DOHH2 (cell line): Measurements from ENCODE around the gene MAGI1.

Experiments used
- H3F3A ChIP-seq: fragments of 200-600 bp; sonication (generic), shearing (Covaris generic); 2 replicates; pipeline ENCODE4 v1.6.0; 2016; ENCODE audit warnings: antibody characterized with exemption, mild to moderate bottlenecking; ENCODE audit not compliant: control insufficient read depth, insufficient read depth
- H3K27ac ChIP-seq: fragments of 200-600 bp; sonication (generic); 2 replicates; pipeline ENCODE4 v1.5.1; 2014; ENCODE audit warnings: low read depth, mild to moderate bottlenecking, low read length, moderate library complexity
- H3K27me3 ChIP-seq: fragments of 200-600 bp; sonication (generic); 2 replicates; pipeline ENCODE4 v1.6.1; 2014; ENCODE audit warnings: mild to moderate bottlenecking, low read length, mixed read lengths; ENCODE audit not compliant: control insufficient read depth
- H3K36me3 ChIP-seq: fragments of 200-600 bp; sonication (generic); 2 replicates; pipeline ENCODE4 v1.6.1; 2014; ENCODE audit warnings: mild to moderate bottlenecking, low read length, moderate library complexity, mixed read lengths; ENCODE audit not compliant: control insufficient read depth
- H3K4me1 ChIP-seq: fragments of 200-600 bp; sonication (generic); 2 replicates; pipeline ENCODE4 v1.6.1; 2014; ENCODE audit warnings: mild to moderate bottlenecking, low read length, mixed read lengths; ENCODE audit not compliant: control insufficient read depth
- H3K4me2 ChIP-seq: fragments of 200-600 bp; sonication (generic); 2 replicates; pipeline ENCODE4 v1.6.0; 2014; ENCODE audit warnings: mild to moderate bottlenecking, low read length, moderate library complexity
- H3K4me3 ChIP-seq: fragments of 200-600 bp; sonication (generic); 2 replicates; pipeline ENCODE4 v1.5.1; 2014; ENCODE audit warnings: mild to moderate bottlenecking, low read length, mixed read lengths
- H3K79me2 ChIP-seq: fragments of 200-600 bp; sonication (generic); 2 replicates; pipeline ENCODE4 v1.6.1; 2014; ENCODE audit warnings: mild to moderate bottlenecking, low read length, mixed read lengths; ENCODE audit not compliant: control insufficient read depth
- H3K9me2 ChIP-seq: fragments of 200-600 bp; sonication (generic); replicated peaks from 2 replicates; pipeline ENCODE4 v1.6.1; 2014; ENCODE audit warnings: mild to moderate bottlenecking, low read length, mixed read lengths; ENCODE audit not compliant: control insufficient read depth
- H3K9me3 ChIP-seq: fragments of 200-600 bp; sonication (generic); 2 replicates; pipeline ENCODE4 v1.6.1; 2014; ENCODE audit warnings: antibody characterized with exemption, low read length, mixed read lengths; ENCODE audit not compliant: control insufficient read depth, insufficient read depth
- H4K20me1 ChIP-seq: fragments of 200-600 bp; sonication (generic); 2 replicates; pipeline ENCODE4 v1.6.0; 2014; ENCODE audit warnings: low read depth, mild to moderate bottlenecking, antibody characterized with exemption, low read length, moderate library complexity; ENCODE audit not compliant: control insufficient read depth, insufficient read depth
- CTCF ChIP-seq: fragments of 200-600 bp; sonication (generic); IDR thresholded peaks from one replicate; pipeline ENCODE4 v1.5.1; 2014; ENCODE audit warnings: antibody characterized with exemption, mild to moderate bottlenecking, low read depth, low read length; ENCODE audit not compliant: poor library complexity, severe bottlenecking
- EZH2phosphoT487 ChIP-seq: fragments of 200-600 bp; sonication (generic); IDR thresholded peaks from 2 replicates; pipeline ENCODE4 v1.6.1; 2017; ENCODE audit warnings: borderline replicate concordance, mild to moderate bottlenecking, antibody characterized with exemption, low read length, moderate library complexity, mixed read lengths

MAGI1 gene

GRCh38 chr3:65398953-65399352, 639.8 kb downstream of the MAGI1 start:
- Histone ChIP-seq H3K4me3 (no peak overlapping the region), H3K36me3 (no peaks in the 10 kb centered on the region), H3K27me3 (no peaks in the 10 kb centered on the region), H3K4me1 (no peaks in the 10 kb centered on the region), H3K9me2 (no peaks in the 10 kb centered on the region), H3K9me3 (no peaks in the 10 kb centered on the region), H3K79me2 (no peaks in the 10 kb centered on the region), H3K27ac (no peak overlapping the region), H3K4me2 (no peak overlapping the region), H4K20me1 (no peaks in the 10 kb centered on the region), H3F3A (no peaks in the 10 kb centered on the region)
- TF ChIP-seq CTCF (no peak), EZH2phosphoT487 (no peak)

- Histone ChIP-seq H3K79me2 (no peaks in the 10 kb centered on the region), H3K9me2 (no peaks in the 10 kb centered on the region), H3K27me3 (no peaks in the 10 kb centered on the region), H3K4me2 (no peak overlapping the region), H3K36me3 (no peaks in the 10 kb centered on the region), H3F3A (no peaks in the 10 kb centered on the region), H3K9me3 (no peaks in the 10 kb centered on the region), H4K20me1 (no peaks in the 10 kb centered on the region), H3K4me3 (no peak overlapping the region), H3K4me1 (no peaks in the 10 kb centered on the region), H3K27ac (no peak overlapping the region)
- TF ChIP-seq CTCF (no peak), EZH2phosphoT487 (no peak)
These were observed 642.6 kb downstream of the MAGI1 start for GRCh38 chr3:65396078-65396477.

GRCh38 chr3:65391068-65391467, 647.6 kb downstream of the MAGI1 start:
- Histone ChIP-seq H3K9me2 (no peaks in the 10 kb centered on the region), H3K27ac (no peak overlapping the region), H3K4me3 (no peak overlapping the region), H3K27me3 (no peaks in the 10 kb centered on the region), H3F3A (no peaks in the 10 kb centered on the region), H3K9me3 (no peaks in the 10 kb centered on the region), H3K36me3 (no peaks in the 10 kb centered on the region), H4K20me1 (no peaks in the 10 kb centered on the region), H3K4me1 (no peaks in the 10 kb centered on the region), H3K4me2 (no peak overlapping the region), H3K79me2 (no peaks in the 10 kb centered on the region)
- no peak for TF ChIP-seq EZH2phosphoT487
- TF ChIP-seq CTCF, result no peak

GRCh38 chr3:65385805-65386204, 652.9 kb downstream of the MAGI1 start:
- no peaks in the 10 kb centered on the region for H3K27me3 ChIP-seq

More at GRCh38 chr3:65385805-65386204, 652.9 kb downstream of the MAGI1 start:
- Histone ChIP-seq H3K4me2 (no peak overlapping the region), H3K9me2 (no peaks in the 10 kb centered on the region), H3K9me3 (no peaks in the 10 kb centered on the region), H4K20me1 (no peaks in the 10 kb centered on the region), H3K36me3 (no peaks in the 10 kb centered on the region), H3F3A (no peaks in the 10 kb centered on the region), H3K4me3 (no peak overlapping the region), H3K79me2 (no peaks in the 10 kb centered on the region), H3K27ac (no peak overlapping the region), H3K4me1 (no peaks in the 10 kb centered on the region)
- no peak for TF ChIP-seq CTCF
